GM23248 (cell line): ENCODE results near the gene TLR2. TPM values are rescaled to one million over a fixed set of nuclear protein-coding genes. Genes with fewer than 3 reads are reported as not detected.

ENCODE experiments used
- DNase-seq: peaks from one replicate; pipeline ENCODE4 v3.0.0-alpha.2; 2015
- H2AFZ ChIP-seq: fragments of 200-600 bp; sonication (generic); 2 replicates; pipeline ENCODE4 v1.6.1; 2016; ENCODE audit warnings: antibody characterized with exemption
- H3F3A ChIP-seq: fragments of 200-600 bp; sonication (generic); 2 replicates; pipeline ENCODE4 v1.6.1; 2016; ENCODE audit warnings: mild to moderate bottlenecking, antibody characterized with exemption, mixed run types; ENCODE audit not compliant: insufficient read depth
- H3K27ac ChIP-seq: fragments of 200-600 bp; sonication (generic); 2 replicates; pipeline ENCODE4 v1.5.1; 2016; ENCODE audit warnings: mild to moderate bottlenecking
- H3K27me3 ChIP-seq: fragments of 200-600 bp; sonication (generic); replicated peaks from 2 replicates; pipeline ENCODE4 v1.6.1; 2016; ENCODE audit warnings: mild to moderate bottlenecking; ENCODE audit not compliant: insufficient read depth
- H3K36me3 ChIP-seq: fragments of 200-600 bp; sonication (generic); 2 replicates; pipeline ENCODE4 v1.6.1; 2016; ENCODE audit warnings: low read depth, mild to moderate bottlenecking
- H3K4me1 ChIP-seq: fragments of 200-600 bp; sonication (generic); 2 replicates; pipeline ENCODE4 v1.6.1; 2016; ENCODE audit warnings: mild to moderate bottlenecking; ENCODE audit not compliant: insufficient read depth
- H3K4me2 ChIP-seq: fragments of 200-600 bp; sonication (generic); one replicate; pipeline ENCODE4 v1.6.1; 2016; ENCODE audit warnings: mild to moderate bottlenecking; ENCODE audit not compliant: unreplicated experiment
- H3K4me3 ChIP-seq: fragments of 200-600 bp; sonication (generic); 2 replicates; pipeline ENCODE4 v1.5.1; 2016; ENCODE audit warnings: mild to moderate bottlenecking
- H3K79me2 ChIP-seq: fragments of 200-600 bp; sonication (generic); 2 replicates; pipeline ENCODE4 v1.6.1; 2016; ENCODE audit warnings: mild to moderate bottlenecking; ENCODE audit not compliant: insufficient read depth
- H3K9ac ChIP-seq: fragments of 200-600 bp; sonication (generic); 2 replicates; pipeline ENCODE4 v1.6.1; 2016; ENCODE audit warnings: mild to moderate bottlenecking
- H3K9me2 ChIP-seq: fragments of 200-600 bp; sonication (generic); 2 replicates; pipeline ENCODE4 v1.6.1; 2016; ENCODE audit warnings: mixed run types, mild to moderate bottlenecking, moderate library complexity; ENCODE audit not compliant: insufficient read depth
- H3K9me3 ChIP-seq: fragments of 200-600 bp; sonication (generic); one replicate; pipeline ENCODE4 v1.6.1; 2017; ENCODE audit warnings: low read depth
- H4K20me1 ChIP-seq: fragments of 200-600 bp; sonication (generic); 2 replicates; pipeline ENCODE4 v1.6.0; 2016; ENCODE audit not compliant: insufficient read depth
- EZH2 ChIP-seq: fragments of 200-600 bp; sonication (generic); IDR thresholded peaks from 2 replicates; pipeline ENCODE4 v1.6.1; 2018; ENCODE audit warnings: antibody characterized with exemption, mild to moderate bottlenecking; ENCODE audit not compliant: insufficient read depth, poor library complexity, severe bottlenecking
- EZH2phosphoT487 ChIP-seq: fragments of 200-600 bp; sonication (generic); IDR thresholded peaks from 2 replicates; pipeline ENCODE4 v1.6.1; 2018; ENCODE audit warnings: antibody characterized with exemption, moderate library complexity, mild to moderate bottlenecking, low read depth; ENCODE audit not compliant: insufficient read depth
- WGBS, 2 experiments: methylation state at CpG; one replicate each; pipeline ENCODE4 v1.1.6; 2015 to 2017; ENCODE audit warnings: low lambda C conversion rate in 2 of 2, low coverage in 1 of 2; ENCODE audit errors: missing lambda C conversion rate in 2 of 2; 5-methylcytosine and 5-hydroxymethylcytosine counted together
- in situ Hi-C: fragments of 300-500 bp; cut with MboI; formaldehyde crosslinking; loops from 2 replicates; pipeline ENCODE4 v1.15.0; 2020
- polyA plus RNA-seq: library from polyadenylated mRNA; unstranded; fragments of >200 nt; fragmentation: Nextera tagmentation; extraction: Ambion mirVana; gene quantifications from 2 replicates; pipeline ENCODE4 v1.2.1, GENCODE V29; 2016
- total RNA-seq: library from RNA; depleted of rRNA; stranded (reverse); fragments of >200 nt; shearing (Covaris generic); gene quantifications from 2 replicates; pipeline ENCODE4 v1.2.3, GENCODE V29; 2014; rRNA removed

Gene TLR2, protein sequence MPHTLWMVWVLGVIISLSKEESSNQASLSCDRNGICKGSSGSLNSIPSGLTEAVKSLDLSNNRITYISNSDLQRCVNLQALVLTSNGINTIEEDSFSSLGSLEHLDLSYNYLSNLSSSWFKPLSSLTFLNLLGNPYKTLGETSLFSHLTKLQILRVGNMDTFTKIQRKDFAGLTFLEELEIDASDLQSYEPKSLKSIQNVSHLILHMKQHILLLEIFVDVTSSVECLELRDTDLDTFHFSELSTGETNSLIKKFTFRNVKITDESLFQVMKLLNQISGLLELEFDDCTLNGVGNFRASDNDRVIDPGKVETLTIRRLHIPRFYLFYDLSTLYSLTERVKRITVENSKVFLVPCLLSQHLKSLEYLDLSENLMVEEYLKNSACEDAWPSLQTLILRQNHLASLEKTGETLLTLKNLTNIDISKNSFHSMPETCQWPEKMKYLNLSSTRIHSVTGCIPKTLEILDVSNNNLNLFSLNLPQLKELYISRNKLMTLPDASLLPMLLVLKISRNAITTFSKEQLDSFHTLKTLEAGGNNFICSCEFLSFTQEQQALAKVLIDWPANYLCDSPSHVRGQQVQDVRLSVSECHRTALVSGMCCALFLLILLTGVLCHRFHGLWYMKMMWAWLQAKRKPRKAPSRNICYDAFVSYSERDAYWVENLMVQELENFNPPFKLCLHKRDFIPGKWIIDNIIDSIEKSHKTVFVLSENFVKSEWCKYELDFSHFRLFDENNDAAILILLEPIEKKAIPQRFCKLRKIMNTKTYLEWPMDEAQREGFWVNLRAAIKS
- not detected in 2 replicates for total RNA-seq
- not detected in 2 replicates for polyA plus RNA-seq

DNA sequence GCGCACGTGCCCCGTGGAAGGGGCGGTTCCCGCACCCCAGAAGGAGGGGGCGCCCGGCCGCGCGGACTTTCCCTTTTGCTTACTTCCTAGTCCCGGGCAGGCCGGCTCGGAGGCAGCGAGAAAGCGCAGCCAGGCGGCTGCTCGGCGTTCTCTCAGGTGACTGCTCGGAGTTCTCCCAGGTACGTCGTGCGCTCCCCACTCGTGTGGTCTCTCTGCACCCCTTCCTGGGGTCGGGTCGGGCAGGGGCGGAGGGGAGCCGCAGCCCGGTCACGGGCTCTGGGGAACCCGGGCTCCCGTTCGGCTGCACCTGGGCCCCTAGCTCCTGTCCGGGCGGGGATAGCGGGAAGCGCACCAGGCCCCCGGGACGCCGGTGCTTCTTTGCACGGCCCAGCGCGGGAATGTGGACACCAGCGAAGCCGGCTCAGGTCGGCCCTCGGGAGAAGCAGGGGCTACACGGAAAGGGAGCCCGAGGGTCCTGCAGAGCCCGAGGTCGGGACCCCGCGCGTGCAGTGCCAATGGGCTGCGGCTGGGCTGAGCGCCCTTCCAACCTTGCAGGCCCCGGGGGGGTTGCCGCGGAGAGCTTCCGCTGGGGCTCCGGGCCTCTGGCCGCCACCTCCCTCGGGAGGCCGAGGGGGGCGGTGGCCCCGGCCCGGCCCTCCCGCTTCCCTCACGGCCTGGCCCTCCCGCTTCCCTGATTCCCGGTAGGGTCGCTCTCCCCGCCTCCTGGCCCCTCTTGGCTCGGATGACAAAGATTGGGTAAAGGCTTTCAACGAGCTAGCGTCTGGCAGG is at the start of gene TLR2:
TLR2 (plus strand) TSS at position 99 of the 789 bp plus-strand sequence. CDS start 18,628 bp downstream, outside the sequence.
- Histone ChIP-seq H3K9ac (no peak within 1 kb of the TSS), H3K9me3 (no peaks in the 10 kb centered on the region), H3K79me2 (no peaks in the 10 kb centered on the region), H3K27ac (no peak within 1 kb of the TSS), H3K4me3 (peak within 1 kb of the TSS; percentile 67), H3K4me1 (no peaks in the 10 kb centered on the region), H3F3A (no peaks in the 10 kb centered on the region; the same call in 1 of the 2 replicates), H4K20me1 (no peaks in the 10 kb centered on the region; the same call in 1 of the 2 replicates), H3K9me2 (no peaks in the 10 kb centered on the region), H3K27me3 (peaks cover 61% of the 10 kb centered on the region), H3K36me3 (no peaks in the 10 kb centered on the region), H2AFZ (peak within 1 kb of the TSS; percentile 55), H3K4me2 (peak within 1 kb of the TSS; percentile 73)
- DNase-seq = peak; percentile 47
- in situ Hi-C loops = no loop called here
- TF ChIP-seq EZH2phosphoT487 (no peak), EZH2 (peak; percentile 65)
- WGBS, 2 experiments = 1% methylated on average over 55 to 72 of the region's 75 CpGs

DNA sequence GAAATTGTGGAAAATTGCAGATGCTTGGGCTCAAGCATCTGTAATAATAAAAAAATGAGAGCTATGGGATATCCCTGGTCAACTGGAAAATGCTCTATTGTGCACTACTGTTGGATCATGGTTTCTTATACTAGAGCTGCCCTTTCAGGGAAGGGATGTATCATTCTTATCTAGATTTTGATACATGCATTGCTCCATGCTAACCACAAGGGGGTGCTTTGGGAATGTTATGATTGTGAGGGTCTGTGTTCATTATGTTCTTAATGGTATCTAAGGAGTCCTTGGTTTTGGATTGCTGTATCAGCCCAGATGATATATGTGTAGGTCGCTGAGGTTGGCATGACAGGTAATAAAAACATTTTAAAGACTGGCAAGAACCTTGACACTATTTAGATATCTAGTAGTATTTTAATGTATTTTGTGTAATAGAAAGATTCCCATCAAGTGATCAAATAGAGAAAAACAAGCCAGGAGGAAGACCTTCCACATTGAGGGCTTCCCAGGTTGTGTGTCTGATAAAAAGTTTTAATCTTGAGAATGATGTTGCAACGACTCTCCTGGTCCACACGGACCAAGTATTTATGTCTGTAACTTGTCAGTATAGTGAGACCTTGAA is 49.2 kb upstream of the TLR2 start:
- H4K20me1 ChIP-seq = no peaks in the 10 kb centered on the region
- H3K4me1 ChIP-seq = no peaks in the 10 kb centered on the region
- no peak overlapping the region for H3K4me2 ChIP-seq
- H3K9ac ChIP-seq = no peak overlapping the region
- no peaks in the 10 kb centered on the region for H3K9me2 ChIP-seq
- no peak for TF ChIP-seq EZH2phosphoT487
- no peak for TF ChIP-seq EZH2
- DNase-seq = peak; percentile 47
- H2AFZ ChIP-seq = no peak overlapping the region
- WGBS, 2 experiments = 65 to 77% methylated on average over 3 of the region's 3 CpGs
- H3K9me3 ChIP-seq = no peaks in the 10 kb centered on the region
- no peak overlapping the region for H3K4me3 ChIP-seq
- H3K79me2 ChIP-seq = no peaks in the 10 kb centered on the region
- no peaks in the 10 kb centered on the region for H3K27me3 ChIP-seq
- in situ Hi-C loops = no loop called here
- H3K27ac ChIP-seq = no peak overlapping the region
- H3K36me3 ChIP-seq = peaks cover 9% of the 10 kb centered on the region; the same call in 1 of the 2 replicates
- no peaks in the 10 kb centered on the region for H3F3A ChIP-seq

DNA sequence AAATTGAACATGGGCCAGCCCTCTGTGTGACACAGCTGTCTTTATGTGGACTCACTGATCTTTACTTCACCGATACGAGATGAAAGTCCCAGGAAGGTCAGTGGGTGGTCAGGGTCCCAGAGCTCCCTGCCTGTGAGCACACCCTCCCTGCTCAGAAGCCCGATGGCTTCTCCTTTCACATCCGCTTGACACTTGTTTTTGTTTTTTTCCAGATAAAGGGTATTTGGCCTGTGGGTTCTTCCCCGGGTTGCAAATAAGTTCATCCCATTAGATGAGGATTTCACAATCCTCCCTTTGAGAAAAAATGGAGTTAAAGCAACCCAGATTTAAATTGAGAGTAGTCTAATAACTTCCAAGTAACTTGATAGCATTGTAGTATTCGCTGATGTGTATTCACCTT is 48.2 kb upstream of the TLR2 start:
- Histone ChIP-seq H2AFZ (no peak overlapping the region), H3K27me3 (no peaks in the 10 kb centered on the region), H3K9ac (no peak overlapping the region), H3K9me3 (no peaks in the 10 kb centered on the region), H3K79me2 (no peaks in the 10 kb centered on the region), H3F3A (no peaks in the 10 kb centered on the region), H3K4me3 (no peak overlapping the region), H4K20me1 (no peaks in the 10 kb centered on the region), H3K4me1 (no peaks in the 10 kb centered on the region), H3K4me2 (no peak overlapping the region), H3K9me2 (no peaks in the 10 kb centered on the region), H3K36me3 (peaks cover 7% of the 10 kb centered on the region; the same call in 1 of the 2 replicates), H3K27ac (no peak overlapping the region)
- no peak for DNase-seq
- TF ChIP-seq EZH2phosphoT487 (no peak), EZH2 (no peak)
- 74 to 79% methylated on average over 6 of the region's 6 CpGs for WGBS, 2 experiments
- in situ Hi-C loops = no loop called here
